ENCODE results near the gene GP5.

The GP5 gene

GRCh38 chr3:194346621-194347020 lies 52.4 kb downstream of the GP5 start:
- DNase-seq, result no peak

- DNase-seq, result no peak
Observed at GRCh38 chr3:194346035-194346434, 53.0 kb downstream of the GP5 start.
